WERI-Rb-1 (cell line): ENCODE measurements around the gene OBSCN.

ENCODE experiments used
- DNase-seq: peaks from one replicate; pipeline ENCODE4 v3.0.0-alpha.2; 2020
- H3K27ac ChIP-seq: fragments of 250-450 bp; sonication (Bioruptor Pico); 2 replicates; pipeline ENCODE4 v1.5.1; 2020; ENCODE audit warnings: mild to moderate bottlenecking, moderate library complexity
- H3K27me3 ChIP-seq: fragments of 250-450 bp; sonication (Bioruptor Pico); 2 replicates; pipeline ENCODE4 v1.5.1; 2021; ENCODE audit warnings: mild to moderate bottlenecking, low read depth, moderate library complexity; ENCODE audit not compliant: insufficient read depth, severe bottlenecking
- H3K36me3 ChIP-seq: fragments of 250-450 bp; sonication (Bioruptor Pico); 2 replicates; pipeline ENCODE4 v1.5.1; 2020; ENCODE audit warnings: mild to moderate bottlenecking, moderate library complexity
- H3K4me3 ChIP-seq: 2 replicates; pipeline ENCODE4 v1.5.1; 2011; ENCODE audit warnings: low read depth, mild to moderate bottlenecking, control low read depth, low read length
- H3K9me3 ChIP-seq: fragments of 250-450 bp; sonication (Bioruptor Pico); 2 replicates; pipeline ENCODE4 v1.5.1; 2021; ENCODE audit warnings: mild to moderate bottlenecking, moderate library complexity; ENCODE audit not compliant: severe bottlenecking
- CTCF ChIP-seq: IDR thresholded peaks from 2 replicates; pipeline ENCODE4 v1.5.1; 2011; ENCODE audit warnings: low read depth, mild to moderate bottlenecking, control low read depth, inconsistent platforms, low read length

The OBSCN gene

GRCh38 chr1:228399531-228400236, 191.8 kb downstream of the OBSCN start:
- no peak overlapping the region for H3K4me3 ChIP-seq
- no peaks in the 10 kb centered on the region for H3K27me3 ChIP-seq
- H3K36me3 ChIP-seq: no peaks in the 10 kb centered on the region; the same call in 1 of the 2 replicates
- TF ChIP-seq CTCF: no peak
- H3K27ac ChIP-seq: no peak overlapping the region
- no peaks in the 10 kb centered on the region for H3K9me3 ChIP-seq
- no peak for DNase-seq

- H3K4me3 ChIP-seq: no peak overlapping the region
- no peak overlapping the region for H3K27ac ChIP-seq
- no peak for DNase-seq
- TF ChIP-seq CTCF: no peak
- H3K36me3 ChIP-seq: no peaks in the 10 kb centered on the region; the same call in 1 of the 2 replicates
- H3K27me3 ChIP-seq: no peaks in the 10 kb centered on the region
- H3K9me3 ChIP-seq: no peaks in the 10 kb centered on the region
These were observed 192.4 kb downstream of the OBSCN start for GRCh38 chr1:228400237-228400651.

GRCh38 chr1:228400692-228401454, 193.0 kb downstream of the OBSCN start:
- H3K9me3 ChIP-seq: no peaks in the 10 kb centered on the region
- no peaks in the 10 kb centered on the region; the same call in 1 of the 2 replicates for H3K36me3 ChIP-seq
- TF ChIP-seq CTCF: no peak
- H3K4me3 ChIP-seq: no peak overlapping the region
- no peak overlapping the region for H3K27ac ChIP-seq
- no peaks in the 10 kb centered on the region for H3K27me3 ChIP-seq
- no peak for DNase-seq

- Histone ChIP-seq H3K4me3 (no peak overlapping the region), H3K9me3 (no peaks in the 10 kb centered on the region), H3K27me3 (no peaks in the 10 kb centered on the region), H3K36me3 (no peaks in the 10 kb centered on the region; the same call in 1 of the 2 replicates), H3K27ac (no peak overlapping the region)
- no peak for TF ChIP-seq CTCF
- no peak for DNase-seq
These were observed 194.2 kb downstream of the OBSCN start for GRCh38 chr1:228401782-228402640.

- Histone ChIP-seq H3K4me3 (no peak overlapping the region), H3K27ac (no peak overlapping the region), H3K36me3 (no peaks in the 10 kb centered on the region; the same call in 1 of the 2 replicates), H3K27me3 (no peaks in the 10 kb centered on the region), H3K9me3 (no peaks in the 10 kb centered on the region)
- TF ChIP-seq CTCF: no peak
- DNase-seq: no peak
These were observed 194.8 kb downstream of the OBSCN start for GRCh38 chr1:228402641-228403025.
